Measurements from ENCODE around the gene LTBP2. TPM values are rescaled to one million over a fixed set of nuclear protein-coding genes. Genes with fewer than 3 reads are reported as not detected.

The LTBP2 gene
- 17.4 and 18.1 TPM in 2 replicates for total RNA-seq (2014; rRNA removed)
- Bru-seq, nascent RNA, result percentile 50 among the genes with signal in this experiment
- BruChase-seq, experiment 1, labeled RNA remaining after a 6-hour chase, result percentile 51 among the genes with signal in this experiment
- BruChase-seq, experiment 2, labeled RNA remaining after a 2-hour chase, result percentile 50 among the genes with signal in this experiment
- long read RNA-seq, partial matches to known transcripts, result 26 of 38 reads
- long read RNA-seq, other reads (novel, unspliced or antisense), result 9 of 38 reads

- Histone ChIP-seq H3K27me3 (ENCODE audit: low read length) (no peaks in the 10 kb centered on the region), H3K4me3 (ENCODE audit: low read length) (peak within 1 kb of the TSS; percentile 87), H3K27ac (ENCODE audit: low read length) (no peak within 1 kb of the TSS), H3K9me3 (ENCODE audit: low read length) (no peaks in the 10 kb centered on the region), H3K9me2 (replicated peaks; ENCODE audit: low read length) (no peaks in the 10 kb centered on the region), H2AFZ (ENCODE audit: low read length) (peak within 1 kb of the TSS; percentile 97), H3K79me2 (ENCODE audit: low read length) (peaks cover 11% of the 10 kb centered on the region), H4K20me1 (ENCODE audit: low read length) (no peaks in the 10 kb centered on the region), H3K36me3 (ENCODE audit: low read depth, low read length) (no peaks in the 10 kb centered on the region), H3K9ac (ENCODE audit: low read length) (peak within 1 kb of the TSS; percentile 77), H3F3A (ENCODE audit: low read length, unreplicated experiment) (peaks cover under 1% of the 10 kb centered on the region), H3K4me1 (ENCODE audit: insufficient read depth, low read length) (peaks cover 44% of the 10 kb centered on the region), H3K4me2 (ENCODE audit: low read length) (peak within 1 kb of the TSS; percentile 99)
- intact Hi-C loops (cut with micrococcal nuclease), result no loop called here
- DNase-seq (peak; percentile 25), ATAC-seq (peak; percentile 13)
- TF ChIP-seq EZH2 (IDR thresholded peaks at IDR 0.05; ENCODE audit: low read length, unreplicated experiment), result no peak
- TF ChIP-seq EZH2phosphoT487 (IDR thresholded peaks at IDR 0.05; ENCODE audit: borderline replicate concordance, low read length), result no peak
- no peak for TF ChIP-seq CTCF (conservative IDR thresholded peaks at IDR 0.05; ENCODE audit: low read depth, low read length)
- CTCF ChIA-PET, result no interaction called here
- BruUV-seq (replicated peaks), result no TSS peak
- POLR2A ChIA-PET (ENCODE audit: unreplicated experiment), result interaction anchor here (0.6 kb wide), 1 partner anchor 457 kb away, joined by 3 read pairs; no protein-coding TSS in a partner anchor
These were observed at the start of gene LTBP2 for GRCh38 chr14:74611650-74612349. LTBP2 (minus strand) TSS chr14:74612237; CDS start chr14:74611944, 293 bp downstream.

- Histone ChIP-seq H4K20me1 (ENCODE audit: low read length) (no peaks in the 10 kb centered on the region; the same call in 1 of the 2 replicates), H2AFZ (ENCODE audit: low read length) (no peak overlapping the region), H3K9ac (ENCODE audit: low read length) (no peak overlapping the region), H3K9me2 (replicated peaks; ENCODE audit: low read length) (no peaks in the 10 kb centered on the region), H3K4me1 (ENCODE audit: insufficient read depth, low read length) (peaks cover 39% of the 10 kb centered on the region), H3K27me3 (ENCODE audit: low read length) (no peaks in the 10 kb centered on the region), H3K4me2 (ENCODE audit: low read length) (no peak overlapping the region), H3F3A (ENCODE audit: low read length, unreplicated experiment) (no peaks in the 10 kb centered on the region), H3K36me3 (ENCODE audit: low read depth, low read length) (peaks cover 22% of the 10 kb centered on the region), H3K79me2 (ENCODE audit: low read length) (no peaks in the 10 kb centered on the region), H3K9me3 (ENCODE audit: low read length) (no peaks in the 10 kb centered on the region), H3K4me3 (ENCODE audit: low read length) (no peak overlapping the region), H3K27ac (ENCODE audit: low read length) (no peak overlapping the region)
- ATAC-seq (no peak), DNase-seq (no peak)
- intact Hi-C loops (cut with micrococcal nuclease), result no loop called here
- CTCF ChIA-PET, result no interaction called here
- no peak for TF ChIP-seq CTCF (conservative IDR thresholded peaks at IDR 0.05; ENCODE audit: low read depth, low read length)
- no peak for TF ChIP-seq EZH2 (IDR thresholded peaks at IDR 0.05; ENCODE audit: low read length, unreplicated experiment)
- TF ChIP-seq EZH2phosphoT487 (IDR thresholded peaks at IDR 0.05; ENCODE audit: borderline replicate concordance, low read length), result no peak
- no TSS peak for BruUV-seq (replicated peaks)
- POLR2A ChIA-PET (ENCODE audit: unreplicated experiment), result no interaction called here
These were observed 48.8 kb upstream of the LTBP2 start for GRCh38 chr14:74660863-74661262.

GRCh38 chr14:74660167-74660566 lies 48.1 kb upstream of the LTBP2 start:
- POLR2A ChIA-PET (ENCODE audit: unreplicated experiment), result no interaction called here
- no peak for TF ChIP-seq EZH2phosphoT487 (IDR thresholded peaks at IDR 0.05; ENCODE audit: borderline replicate concordance, low read length)
- TF ChIP-seq CTCF (conservative IDR thresholded peaks at IDR 0.05; ENCODE audit: low read depth, low read length), result no peak
- TF ChIP-seq EZH2 (IDR thresholded peaks at IDR 0.05; ENCODE audit: low read length, unreplicated experiment), result no peak
- DNase-seq (peak; percentile 33), ATAC-seq (peak; percentile 32)
- Histone ChIP-seq H3K4me2 (ENCODE audit: low read length) (peak overlapping the region; percentile 50), H3K79me2 (ENCODE audit: low read length) (no peaks in the 10 kb centered on the region), H4K20me1 (ENCODE audit: low read length) (no peaks in the 10 kb centered on the region; the same call in 1 of the 2 replicates), H2AFZ (ENCODE audit: low read length) (no peak overlapping the region), H3K9me2 (replicated peaks; ENCODE audit: low read length) (no peaks in the 10 kb centered on the region), H3K4me1 (ENCODE audit: insufficient read depth, low read length) (peaks cover 39% of the 10 kb centered on the region), H3K27ac (ENCODE audit: low read length) (peak overlapping the region; percentile 37; the same call in 1 of the 2 replicates), H3K36me3 (ENCODE audit: low read depth, low read length) (peaks cover 22% of the 10 kb centered on the region), H3K9ac (ENCODE audit: low read length) (no peak overlapping the region), H3K9me3 (ENCODE audit: low read length) (no peaks in the 10 kb centered on the region), H3F3A (ENCODE audit: low read length, unreplicated experiment) (no peaks in the 10 kb centered on the region), H3K4me3 (ENCODE audit: low read length) (no peak overlapping the region), H3K27me3 (ENCODE audit: low read length) (no peaks in the 10 kb centered on the region)
- intact Hi-C loops (cut with micrococcal nuclease), result no loop called here
- no TSS peak for BruUV-seq (replicated peaks)
- CTCF ChIA-PET, result no interaction called here
